H1 (cell line): ENCODE data around the gene NTMT1. TPM values are rescaled to one million over a fixed set of nuclear protein-coding genes. Genes with fewer than 3 reads are reported as not detected.

Experiments used
- ATF3 ChIP-seq: IDR thresholded peaks from 2 replicates; pipeline ENCODE4 v1.6.1; 2011; ENCODE audit warnings: low read depth, mild to moderate bottlenecking, low read length; ENCODE audit not compliant: insufficient read depth
- BCL11A ChIP-seq, 2 experiments: IDR thresholded peaks; one replicate each; pipeline ENCODE4 v1.6.1; 2011; ENCODE audit warnings: low read depth in 2 of 2, low read length in 2 of 2, mild to moderate bottlenecking in 2 of 2
- CEBPB ChIP-seq: IDR thresholded peaks from 2 replicates; pipeline ENCODE4 v1.6.1; 2012; ENCODE audit warnings: low read depth, low read length
- HDAC2 ChIP-seq, 2 experiments: fragments of 300-600 bp in 1 of 2; sonication (generic) in 1 of 2; IDR thresholded peaks; 2 replicates each; pipeline ENCODE4 v1.6.1; 2011 to 2012; ENCODE audit warnings: low read depth in 2 of 2, low read length in 2 of 2, mild to moderate bottlenecking in 2 of 2, moderate library complexity in 2 of 2, borderline replicate concordance in 1 of 2, inconsistent platforms in 1 of 2
- KDM1A ChIP-seq: fragments of 200-600, 300-600 bp; sonication (generic); IDR thresholded peaks from 2 replicates; pipeline ENCODE4 v1.7.1; 2016; ENCODE audit warnings: mild to moderate bottlenecking, low read length, borderline replicate concordance
- KDM4A ChIP-seq: IDR thresholded peaks from one replicate; pipeline ENCODE4 v1.7.1; 2012; ENCODE audit warnings: low read depth, mild to moderate bottlenecking, moderate library complexity, low read length, inconsistent platforms; ENCODE audit not compliant: severe bottlenecking
- POLR2A ChIP-seq, 2 experiments: IDR thresholded peaks; 1 replicate in 1 of 2; 2 replicates in 1 of 2; pipeline ENCODE4 v1.6.1; 2011; ENCODE audit warnings: low read depth in 2 of 2, low read length in 2 of 2, mild to moderate bottlenecking in 2 of 2; ENCODE audit errors: control extremely low read depth in 1 of 2
- RAD21 ChIP-seq, 2 experiments: IDR thresholded peaks in 1 of 2; conservative IDR thresholded peaks in 1 of 2; 2 replicates each; pipeline ENCODE4 v1.6.1; 2011; ENCODE audit warnings: low read depth in 2 of 2, low read length in 2 of 2, improper control_type of control experiment in 1 of 2, inconsistent platforms in 1 of 2, mild to moderate bottlenecking in 1 of 2, moderate library complexity in 1 of 2
- RXRA ChIP-seq: IDR thresholded peaks from 2 replicates; pipeline ENCODE4 v1.6.1; 2011; ENCODE audit warnings: low read depth, mild to moderate bottlenecking, low read length, moderate library complexity; ENCODE audit not compliant: insufficient read depth
- SP1 ChIP-seq: IDR thresholded peaks from 2 replicates; pipeline ENCODE4 v1.6.1; 2011; ENCODE audit warnings: low read depth, low read length
- SP2 ChIP-seq: IDR thresholded peaks from 2 replicates; pipeline ENCODE4 v1.6.1; 2012; ENCODE audit warnings: mild to moderate bottlenecking, low read length, inconsistent platforms
- SUZ12 ChIP-seq: fragments of 200-600 bp; sonication (generic); IDR thresholded peaks from 2 replicates; pipeline ENCODE4 v1.6.1; 2012; ENCODE audit warnings: mild to moderate bottlenecking, inconsistent platforms, low read length, moderate library complexity, mixed read lengths
- TAF1 ChIP-seq: IDR thresholded peaks from 2 replicates; pipeline ENCODE4 v1.6.1; 2011; ENCODE audit warnings: mild to moderate bottlenecking, low read depth, low read length
- polyA plus RNA-seq, 7 experiments: library from polyadenylated mRNA; depleted of rRNA in 3 of 7; stranded (reverse) in 5 of 7; unstranded in 2 of 7; fragments of >200 nt in 5 of 7; fragments of 200-250 nt in 2 of 7; gene quantifications; 1 replicate in 5 of 7; 2 replicates in 1 of 7; 4 replicates in 1 of 7; pipeline versions ENCODE4 v1.2.1 to v1.2.3, GENCODE V29; 2011 to 2013; ENCODE audit warnings: missing spikeins in 2 of 7, mixed read lengths in 2 of 7
- total RNA-seq: library from RNA; stranded (reverse); fragmentation: NEBNext Ultra II Directional; extraction: Animal tissue kit (Norgen Biotek cat#: 25700); gene quantifications from 2 replicates; pipeline ENCODE4 v1.2.1, GENCODE V29; 2021

The NTMT1 gene
- total and polyA plus RNA-seq, 2 of the 8 experiments (the other 6 are each of a cell fraction or from before 2014, with no cell fraction given): 66.8 to 70.2 TPM

GRCh38 chr9:129576546-129577543 is 49.1 kb upstream of the NTMT1 start (continued):
- TF ChIP-seq ATF3 (no peak), TAF1 (no peak), BCL11A (IDR thresholded peaks at IDR 0.05; ENCODE audit: low read depth in 2 of 2, low read length in 2 of 2) (no peak), KDM4A (no peak), RAD21 (IDR thresholded peaks at IDR 0.05 in 1 of 2, conservative IDR thresholded peaks at IDR 0.05 in 1 of 2; ENCODE audit: low read depth in 2 of 2, low read length in 2 of 2) (no peak), POLR2A (IDR thresholded peaks at IDR 0.05; ENCODE audit: control extremely low read depth in 1 of 2, low read depth in 2 of 2, low read length in 2 of 2) (no peak), HDAC2 (IDR thresholded peaks at IDR 0.05; ENCODE audit: borderline replicate concordance in 1 of 2, low read depth in 2 of 2, low read length in 2 of 2) (no peak), SUZ12 (no peak), RXRA (no peak), SP2 (no peak), CEBPB (no peak), KDM1A (no peak), SP1 (no peak)
